ENCODE data around the gene RARS2.

DNA sequence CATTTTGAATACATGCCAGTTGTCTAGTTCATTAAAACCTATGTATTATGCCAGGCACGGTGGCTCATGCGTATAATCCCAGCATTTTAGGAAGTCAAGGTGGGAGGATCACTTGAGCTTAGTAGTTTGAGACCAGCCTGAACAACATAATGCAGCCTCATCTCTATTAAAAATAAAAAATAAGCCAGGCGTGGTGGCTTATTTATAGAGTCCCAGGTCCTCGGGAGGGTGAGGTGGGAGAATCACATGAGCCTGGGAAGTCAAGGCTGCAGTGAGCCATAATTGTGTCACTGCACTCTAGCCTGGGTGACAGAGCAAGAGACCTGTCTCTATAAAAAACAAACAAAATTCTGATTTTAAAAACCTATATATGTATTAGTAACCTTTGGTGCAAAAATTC is 27.6 kb upstream of the RARS2 start:
- TF ChIP-seq, protein P1, sequence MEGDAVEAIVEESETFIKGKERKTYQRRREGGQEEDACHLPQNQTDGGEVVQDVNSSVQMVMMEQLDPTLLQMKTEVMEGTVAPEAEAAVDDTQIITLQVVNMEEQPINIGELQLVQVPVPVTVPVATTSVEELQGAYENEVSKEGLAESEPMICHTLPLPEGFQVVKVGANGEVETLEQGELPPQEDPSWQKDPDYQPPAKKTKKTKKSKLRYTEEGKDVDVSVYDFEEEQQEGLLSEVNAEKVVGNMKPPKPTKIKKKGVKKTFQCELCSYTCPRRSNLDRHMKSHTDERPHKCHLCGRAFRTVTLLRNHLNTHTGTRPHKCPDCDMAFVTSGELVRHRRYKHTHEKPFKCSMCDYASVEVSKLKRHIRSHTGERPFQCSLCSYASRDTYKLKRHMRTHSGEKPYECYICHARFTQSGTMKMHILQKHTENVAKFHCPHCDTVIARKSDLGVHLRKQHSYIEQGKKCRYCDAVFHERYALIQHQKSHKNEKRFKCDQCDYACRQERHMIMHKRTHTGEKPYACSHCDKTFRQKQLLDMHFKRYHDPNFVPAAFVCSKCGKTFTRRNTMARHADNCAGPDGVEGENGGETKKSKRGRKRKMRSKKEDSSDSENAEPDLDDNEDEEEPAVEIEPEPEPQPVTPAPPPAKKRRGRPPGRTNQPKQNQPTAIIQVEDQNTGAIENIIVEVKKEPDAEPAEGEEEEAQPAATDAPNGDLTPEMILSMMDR (IDR thresholded peaks at IDR 0.05), result no peak
- no peak for TF ChIP-seq POLR2AphosphoS5 (IDR thresholded peaks at IDR 0.05)
- TF ChIP-seq POLR2A (IDR thresholded peaks at IDR 0.05; ENCODE audit: low read depth), result no peak
- no peak for TF ChIP-seq EP300 (IDR thresholded peaks at IDR 0.05)
